ENCODE results near the gene PJA2. TPM values are rescaled to one million over a fixed set of nuclear protein-coding genes. Genes with fewer than 3 reads are reported as not detected.
"Not testable (repeated sequence)": the region's sequence is repeated elsewhere in the genome, so short reads cannot be mapped to it uniquely, and the experiment has no call there.

Gene PJA2
- polyA plus RNA-seq, 3 donors = 36.2 to 74.1 (median 49.7) TPM

DNA sequence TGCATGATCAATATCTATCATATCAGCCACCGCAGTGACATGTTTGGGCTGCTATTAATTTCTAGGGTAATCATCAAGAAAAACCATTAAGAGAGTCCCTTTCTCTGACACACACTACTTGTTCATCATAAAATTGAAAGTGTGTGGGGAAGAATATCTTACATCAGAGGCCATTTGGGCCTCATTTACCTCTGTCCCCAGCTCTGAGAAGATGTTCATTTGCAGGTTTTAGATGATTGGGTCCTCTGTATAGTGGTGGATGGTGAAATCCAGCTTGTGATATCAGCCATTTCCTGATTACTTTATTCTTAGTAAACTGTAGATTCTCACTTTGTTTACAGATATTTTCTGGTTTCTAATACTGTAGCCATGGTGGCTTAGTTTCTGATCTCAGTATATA is 29.8 kb upstream of the PJA2 start:
- H3K27ac Mint-ChIP-seq = no peak overlapping the region
- Histone ChIP-seq H3K79me2 (ENCODE audit: insufficient read depth, low read length) (no peaks in the 10 kb centered on the region), H3K9ac (ENCODE audit: insufficient read depth, low read length, poor library complexity, severe bottlenecking) (no peak overlapping the region), H3K27me3 (ENCODE audit: control insufficient read depth in 2 of 2, insufficient read depth in 2 of 2, low read length in 2 of 2) (no peaks in the 10 kb centered on the region), H3K36me3 (replicated peaks in 1 of 2; ENCODE audit: control insufficient read depth in 1 of 2, insufficient read depth in 2 of 2, low read length in 2 of 2) (no peaks in the 10 kb centered on the region), H3K27ac (ENCODE audit: low read depth in 1 of 2, low read length in 2 of 2) (no peak overlapping the region), H2AFZ (ENCODE audit: insufficient read depth, low read depth, low read length, poor library complexity, severe bottlenecking) (no peak overlapping the region), H3K4me1 (ENCODE audit: control insufficient read depth in 1 of 2, insufficient read depth in 2 of 2, low read length in 2 of 2) (no peaks in the 10 kb centered on the region), H4K20me1 (ENCODE audit: insufficient read depth, low read length) (no peaks in the 10 kb centered on the region), H3K4me2 (replicated peaks; ENCODE audit: extremely low read depth, low read length, poor library complexity, severe bottlenecking) (no peak overlapping the region), H3K9me3 (replicated peaks in 1 of 2; ENCODE audit: control insufficient read depth in 1 of 2, insufficient read depth in 1 of 2, low read length in 2 of 2) (no peaks in the 10 kb centered on the region), H3K4me3 (replicated peaks in 1 of 3; ENCODE audit: low read depth in 2 of 3, low read length in 3 of 3) (no peak overlapping the region)
- DNase-seq = no peak
- no peaks in the 10 kb centered on the region for H3K36me3 Mint-ChIP-seq
- no CpG with 5 or more reads among the region's 1 CpG for WGBS (ENCODE audit: insufficient coverage)
- no peaks in the 10 kb centered on the region for H3K27me3 Mint-ChIP-seq (ENCODE audit: low read depth in 3 of 3)
- no peaks in the 10 kb centered on the region for H3K4me1 Mint-ChIP-seq
- no peak for TF ChIP-seq CTCF (IDR thresholded peaks at IDR 0.05)
- H3K4me3 Mint-ChIP-seq = no peak overlapping the region
- intact Hi-C loops (cut with micrococcal nuclease) = no loop called here
- H3K9me3 Mint-ChIP-seq = peaks cover 0 to 4% (median 0%) of the 10 kb centered on the region in 7 donors

DNA sequence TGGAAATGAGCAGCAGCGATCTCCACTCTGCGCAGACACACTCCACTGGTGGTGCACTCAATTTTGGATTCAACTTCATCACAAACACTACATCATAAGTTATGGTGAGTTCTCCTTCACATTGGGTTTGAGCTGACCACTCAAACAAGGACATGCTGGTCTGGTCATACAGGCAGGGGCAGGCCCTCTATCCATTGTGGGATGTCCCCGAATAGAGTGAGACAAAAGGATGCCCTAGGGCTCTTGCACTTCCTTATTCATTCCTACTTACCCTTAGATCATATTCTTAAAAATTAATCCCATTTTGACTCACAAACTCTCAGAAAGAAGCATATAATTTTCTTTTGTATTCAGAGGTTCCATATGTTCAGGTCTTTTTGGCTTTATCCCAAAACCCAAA is 16.3 kb upstream of the PJA2 start:
- DNase-seq = no peak

GRCh38 chr5:109425521-109425920 is 15.7 kb upstream of the PJA2 start:
- H3K4me3 Mint-ChIP-seq; H3K27ac Mint-ChIP-seq; H3K27me3 ChIP-seq (ENCODE audit: control insufficient read depth in 2 of 2, insufficient read depth in 2 of 2, low read length in 2 of 2); H3K27ac ChIP-seq (ENCODE audit: low read depth in 1 of 2, low read length in 2 of 2); H3K9me3 ChIP-seq (replicated peaks in 1 of 2; ENCODE audit: control insufficient read depth in 1 of 2, insufficient read depth in 1 of 2, low read length in 2 of 2); H3K9ac ChIP-seq (ENCODE audit: insufficient read depth, low read length, poor library complexity, severe bottlenecking); H3K4me2 ChIP-seq (replicated peaks; ENCODE audit: extremely low read depth, low read length, poor library complexity, severe bottlenecking); intact Hi-C loops (cut with micrococcal nuclease); H3K4me1 ChIP-seq (ENCODE audit: control insufficient read depth in 1 of 2, insufficient read depth in 2 of 2, low read length in 2 of 2); H2AFZ ChIP-seq (ENCODE audit: insufficient read depth, low read depth, low read length, poor library complexity, severe bottlenecking); H3K27me3 Mint-ChIP-seq (ENCODE audit: low read depth in 3 of 3); H3K9me3 Mint-ChIP-seq; H3K4me3 ChIP-seq (replicated peaks in 1 of 3; ENCODE audit: low read depth in 2 of 3, low read length in 3 of 3); H3K36me3 ChIP-seq (replicated peaks in 1 of 2; ENCODE audit: control insufficient read depth in 1 of 2, insufficient read depth in 2 of 2, low read length in 2 of 2); H3K36me3 Mint-ChIP-seq; H3K79me2 ChIP-seq (ENCODE audit: insufficient read depth, low read length); DNase-seq; H3K4me1 Mint-ChIP-seq; H4K20me1 ChIP-seq (ENCODE audit: insufficient read depth, low read length): not testable (repeated sequence)
- WGBS (ENCODE audit: insufficient coverage) = no CpG with 5 or more reads among the region's 5 CpGs

More for the DNA sequence above, 16.3 kb upstream of the PJA2 start:
- intact Hi-C loops (cut with micrococcal nuclease) = no loop called here
- Histone ChIP-seq H3K36me3 (replicated peaks in 1 of 2; ENCODE audit: control insufficient read depth in 1 of 2, insufficient read depth in 2 of 2, low read length in 2 of 2) (no peaks in the 10 kb centered on the region), H3K27me3 (ENCODE audit: control insufficient read depth in 2 of 2, insufficient read depth in 2 of 2, low read length in 2 of 2) (no peaks in the 10 kb centered on the region), H3K9me3 (replicated peaks in 1 of 2; ENCODE audit: control insufficient read depth in 1 of 2, insufficient read depth in 1 of 2, low read length in 2 of 2) (no peaks in the 10 kb centered on the region), H3K9ac (ENCODE audit: insufficient read depth, low read length, poor library complexity, severe bottlenecking) (no peak overlapping the region), H3K79me2 (ENCODE audit: insufficient read depth, low read length) (no peaks in the 10 kb centered on the region), H3K27ac (ENCODE audit: low read depth in 1 of 2, low read length in 2 of 2) (no peak overlapping the region), H4K20me1 (ENCODE audit: insufficient read depth, low read length) (no peaks in the 10 kb centered on the region), H2AFZ (ENCODE audit: insufficient read depth, low read depth, low read length, poor library complexity, severe bottlenecking) (no peak overlapping the region), H3K4me2 (replicated peaks; ENCODE audit: extremely low read depth, low read length, poor library complexity, severe bottlenecking) (no peak overlapping the region), H3K4me1 (ENCODE audit: control insufficient read depth in 1 of 2, insufficient read depth in 2 of 2, low read length in 2 of 2) (no peaks in the 10 kb centered on the region), H3K4me3 (replicated peaks in 1 of 3; ENCODE audit: low read depth in 2 of 3, low read length in 3 of 3) (no peak overlapping the region)
- no peaks in the 10 kb centered on the region for H3K36me3 Mint-ChIP-seq
- no CpG with 5 or more reads among the region's 3 CpGs for WGBS (ENCODE audit: insufficient coverage)
- H3K4me1 Mint-ChIP-seq = peaks cover 2% of the 10 kb centered on the region
- TF ChIP-seq CTCF (IDR thresholded peaks at IDR 0.05) = no peak
- H3K27ac Mint-ChIP-seq = no peak overlapping the region
- peaks cover 0 to 7% (median 2%) of the 10 kb centered on the region in 7 donors for H3K9me3 Mint-ChIP-seq
- peaks cover 0 to 2% (median 0%) of the 10 kb centered on the region in 3 donors for H3K27me3 Mint-ChIP-seq (ENCODE audit: low read depth in 3 of 3)
- no peak overlapping the region for H3K4me3 Mint-ChIP-seq

All from CD14-positive monocyte (primary cell).